B cell (primary cell): ENCODE measurements around the gene SEC22B.

Source experiments
- EZH2 ChIP-seq: IDR thresholded peaks from 2 replicates; pipeline ENCODE4 v1.6.1; 2012; ENCODE audit warnings: borderline replicate concordance, low read depth, mild to moderate bottlenecking, moderate library complexity, low read length; ENCODE audit not compliant: insufficient read depth, poor library complexity, severe bottlenecking
- TF ChIP-seq, protein P1 (sequence below): fragments of 200-600 bp; IDR thresholded peaks from one replicate; pipeline ENCODE4 v1.8.0; 2022; ENCODE audit warnings: antibody characterized with exemption, mild to moderate bottlenecking

DNA sequence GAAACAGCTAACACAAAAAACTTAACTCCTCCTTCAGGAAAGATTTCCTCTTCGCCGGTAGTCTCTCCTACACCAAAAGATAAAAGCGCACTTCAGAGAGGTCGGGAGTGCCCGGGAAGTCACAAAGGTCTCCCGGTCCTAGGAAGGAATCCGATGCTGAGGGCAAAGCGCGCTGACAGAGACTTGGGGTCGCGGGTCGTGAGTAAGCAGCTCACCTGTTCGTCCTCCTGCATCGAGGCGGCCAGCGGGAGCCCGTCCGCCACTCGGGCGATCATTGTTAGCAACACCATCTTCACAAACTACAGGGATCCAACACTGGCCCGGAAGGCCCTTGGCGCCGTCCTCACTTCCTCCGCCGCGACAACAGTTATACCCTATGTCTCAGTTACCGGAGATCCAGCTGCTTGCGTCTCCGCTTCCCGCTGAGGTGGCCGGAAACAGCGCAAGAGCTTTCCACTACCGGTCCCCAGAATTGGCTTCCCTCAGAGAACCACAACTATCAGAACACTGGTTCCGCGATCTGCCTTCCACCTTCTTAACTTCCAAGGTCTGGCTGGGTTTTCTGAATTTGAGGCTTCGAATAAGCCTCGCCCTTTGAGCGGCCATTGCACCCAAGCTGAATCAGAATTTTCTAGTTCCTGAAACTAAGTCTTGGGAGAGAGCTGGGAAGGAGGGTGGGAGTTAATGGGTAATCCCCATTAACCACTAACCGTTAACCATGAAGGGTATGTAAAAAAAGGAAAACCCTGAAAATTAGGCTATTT, at the start of gene SEC22B:
- no peak for TF ChIP-seq EZH2
- TF ChIP-seq, protein P1, sequence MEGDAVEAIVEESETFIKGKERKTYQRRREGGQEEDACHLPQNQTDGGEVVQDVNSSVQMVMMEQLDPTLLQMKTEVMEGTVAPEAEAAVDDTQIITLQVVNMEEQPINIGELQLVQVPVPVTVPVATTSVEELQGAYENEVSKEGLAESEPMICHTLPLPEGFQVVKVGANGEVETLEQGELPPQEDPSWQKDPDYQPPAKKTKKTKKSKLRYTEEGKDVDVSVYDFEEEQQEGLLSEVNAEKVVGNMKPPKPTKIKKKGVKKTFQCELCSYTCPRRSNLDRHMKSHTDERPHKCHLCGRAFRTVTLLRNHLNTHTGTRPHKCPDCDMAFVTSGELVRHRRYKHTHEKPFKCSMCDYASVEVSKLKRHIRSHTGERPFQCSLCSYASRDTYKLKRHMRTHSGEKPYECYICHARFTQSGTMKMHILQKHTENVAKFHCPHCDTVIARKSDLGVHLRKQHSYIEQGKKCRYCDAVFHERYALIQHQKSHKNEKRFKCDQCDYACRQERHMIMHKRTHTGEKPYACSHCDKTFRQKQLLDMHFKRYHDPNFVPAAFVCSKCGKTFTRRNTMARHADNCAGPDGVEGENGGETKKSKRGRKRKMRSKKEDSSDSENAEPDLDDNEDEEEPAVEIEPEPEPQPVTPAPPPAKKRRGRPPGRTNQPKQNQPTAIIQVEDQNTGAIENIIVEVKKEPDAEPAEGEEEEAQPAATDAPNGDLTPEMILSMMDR = no peak
